Thyroid gland (tissue), 4 donors: Measurements from ENCODE around the gene BUD13.

ENCODE experiments used
- POLR2A ChIP-seq, 2 donors: fragments of 450-650 bp; IDR thresholded peaks; one replicate each; pipeline ENCODE4 v1.6.1; 2017; ENCODE audit warnings: antibody characterized with exemption in 2 of 2, mild to moderate bottlenecking in 2 of 2, moderate library complexity in 1 of 2
- TF ChIP-seq, protein P1 (sequence below), 6 experiments: fragments of 200-600 bp in 3 of 6; fragments of 450-650 bp in 3 of 6; sonication (generic) in 3 of 6; IDR thresholded peaks; one replicate each; pipeline ENCODE4 v1.5.1; 2016 to 2019; ENCODE audit warnings: antibody characterized with exemption in 6 of 6, mild to moderate bottlenecking in 2 of 6, inconsistent platforms in 1 of 6, moderate library complexity in 1 of 6

DNA sequence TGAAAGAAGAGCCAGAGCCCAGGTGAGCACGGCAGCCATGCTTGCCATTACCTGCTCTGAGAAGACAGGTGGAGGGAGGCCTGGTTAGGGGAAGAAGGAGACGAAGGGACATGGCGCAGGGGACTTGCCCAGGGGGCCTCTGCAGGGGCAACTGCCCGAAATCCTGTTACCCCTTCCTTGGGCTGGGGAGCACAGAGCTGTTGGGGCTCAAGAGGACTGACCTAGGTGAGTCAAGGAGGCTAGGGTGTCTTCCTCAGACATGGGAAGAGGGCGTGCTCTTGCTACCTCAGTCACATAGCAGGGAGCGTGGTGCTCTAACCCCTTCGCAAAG is 19.0 kb upstream of the BUD13 start, which contains the start of gene APOA5:
- TF ChIP-seq, protein P1, sequence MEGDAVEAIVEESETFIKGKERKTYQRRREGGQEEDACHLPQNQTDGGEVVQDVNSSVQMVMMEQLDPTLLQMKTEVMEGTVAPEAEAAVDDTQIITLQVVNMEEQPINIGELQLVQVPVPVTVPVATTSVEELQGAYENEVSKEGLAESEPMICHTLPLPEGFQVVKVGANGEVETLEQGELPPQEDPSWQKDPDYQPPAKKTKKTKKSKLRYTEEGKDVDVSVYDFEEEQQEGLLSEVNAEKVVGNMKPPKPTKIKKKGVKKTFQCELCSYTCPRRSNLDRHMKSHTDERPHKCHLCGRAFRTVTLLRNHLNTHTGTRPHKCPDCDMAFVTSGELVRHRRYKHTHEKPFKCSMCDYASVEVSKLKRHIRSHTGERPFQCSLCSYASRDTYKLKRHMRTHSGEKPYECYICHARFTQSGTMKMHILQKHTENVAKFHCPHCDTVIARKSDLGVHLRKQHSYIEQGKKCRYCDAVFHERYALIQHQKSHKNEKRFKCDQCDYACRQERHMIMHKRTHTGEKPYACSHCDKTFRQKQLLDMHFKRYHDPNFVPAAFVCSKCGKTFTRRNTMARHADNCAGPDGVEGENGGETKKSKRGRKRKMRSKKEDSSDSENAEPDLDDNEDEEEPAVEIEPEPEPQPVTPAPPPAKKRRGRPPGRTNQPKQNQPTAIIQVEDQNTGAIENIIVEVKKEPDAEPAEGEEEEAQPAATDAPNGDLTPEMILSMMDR (IDR thresholded peaks at IDR 0.05) = no peak
- TF ChIP-seq POLR2A (IDR thresholded peaks at IDR 0.05) = no peak
